HepG2 (cell line): ENCODE measurements around the gene TNRC18. TPM values are rescaled to one million over a fixed set of nuclear protein-coding genes. Genes with fewer than 3 reads are reported as not detected.

Experiments
- CC2D1A ChIP-seq: sonication (generic); formaldehyde crosslinking; IDR thresholded peaks from 2 replicates; pipeline ENCODE4 v1.8.1; 2023; ENCODE audit warnings: mild to moderate bottlenecking, missing genetic modification reagents
- CREB1 ChIP-seq, 2 experiments: fragments of 450-650 bp in 1 of 2; IDR thresholded peaks; 2 replicates each; pipeline ENCODE4 v1.6.1; 2016 to 2017; ENCODE audit warnings: control low read depth in 1 of 2, mild to moderate bottlenecking in 1 of 2, missing compliant biosample characterization in 1 of 2, missing genetic modification characterization in 1 of 2
- EED ChIP-seq: sonication (generic); formaldehyde crosslinking; IDR thresholded peaks from 2 replicates; pipeline ENCODE4 v1.5.0; 2020; ENCODE audit warnings: mild to moderate bottlenecking, missing genetic modification reagents
- GABPB1 ChIP-seq: IDR thresholded peaks from 2 replicates; pipeline ENCODE4 v1.6.1; 2016; ENCODE audit warnings: mild to moderate bottlenecking, missing genetic modification reagents, moderate library complexity, missing compliant biosample characterization
- GZF1 ChIP-seq: sonication (generic); formaldehyde crosslinking; IDR thresholded peaks from 2 replicates; pipeline ENCODE4 v1.5.1; 2020; ENCODE audit warnings: mild to moderate bottlenecking, missing genetic modification reagents
- IRF2 ChIP-seq: IDR thresholded peaks from 2 replicates; pipeline ENCODE4 v1.6.1; 2018; ENCODE audit warnings: missing genetic modification reagents, missing compliant biosample characterization
- KDM5B ChIP-seq: sonication (generic); formaldehyde crosslinking; IDR thresholded peaks from 2 replicates; pipeline ENCODE4 v1.4.0; 2020; ENCODE audit warnings: missing genetic modification reagents, mild to moderate bottlenecking, borderline replicate concordance
- KLF16 ChIP-seq, 2 experiments: sonication (generic) in 1 of 2; formaldehyde crosslinking in 1 of 2; IDR thresholded peaks; 2 replicates each; pipeline versions ENCODE4 v1.6.1 to v1.8.0; 2016 to 2023; ENCODE audit warnings: missing genetic modification reagents in 2 of 2, missing compliant biosample characterization in 1 of 2
- KLF6 ChIP-seq: IDR thresholded peaks from 2 replicates; pipeline ENCODE4 v1.8.0; 2016; ENCODE audit warnings: missing biosample characterization, missing genetic modification reagents
- MTA1 ChIP-seq: sonication (generic); formaldehyde crosslinking; IDR thresholded peaks from 2 replicates; pipeline ENCODE4 v1.4.0; 2020; ENCODE audit warnings: missing genetic modification reagents, mild to moderate bottlenecking, borderline replicate concordance
- MXI1 ChIP-seq: IDR thresholded peaks from 3 replicates; pipeline ENCODE4 v1.6.1; 2012; ENCODE audit warnings: low read depth, low read length, inconsistent platforms, borderline replicate concordance
- PITX1 ChIP-seq: sonication (generic); formaldehyde crosslinking; IDR thresholded peaks from 2 replicates; pipeline ENCODE4 v1.5.1; 2020; ENCODE audit warnings: mild to moderate bottlenecking, missing genetic modification reagents
- POLR2A ChIP-seq, 2 experiments: IDR thresholded peaks; 2 replicates each; pipeline ENCODE4 v1.6.1; 2011; ENCODE audit warnings: low read depth in 2 of 2, low read length in 2 of 2, mild to moderate bottlenecking in 1 of 2, moderate library complexity in 1 of 2; ENCODE audit not compliant: insufficient read depth in 1 of 2
- RBFOX2 ChIP-seq: fragments of 200-400 bp; formaldehyde crosslinking; IDR thresholded peaks from 2 replicates; pipeline ENCODE4 v1.6.1; 2017; ENCODE audit warnings: low read depth, mild to moderate bottlenecking, low read length
- SP4 ChIP-seq: sonication (generic); formaldehyde crosslinking; IDR thresholded peaks from 2 replicates; pipeline ENCODE4 v1.8.1; 2023; ENCODE audit warnings: mild to moderate bottlenecking, missing genetic modification reagents
- ZNF280D ChIP-seq: sonication (generic); formaldehyde crosslinking; IDR thresholded peaks from 2 replicates; pipeline ENCODE4 v1.5.1; 2020; ENCODE audit warnings: mild to moderate bottlenecking, missing genetic modification reagents
- ZNF501 ChIP-seq: sonication (generic); formaldehyde crosslinking; IDR thresholded peaks from 2 replicates; pipeline ENCODE4 v1.5.1; 2020; ENCODE audit warnings: mild to moderate bottlenecking, moderate library complexity, missing genetic modification reagents
- ZNF543 ChIP-seq: sonication (generic); formaldehyde crosslinking; IDR thresholded peaks from 2 replicates; pipeline ENCODE4 v1.4.0; 2020; ENCODE audit warnings: mild to moderate bottlenecking, missing genetic modification reagents
- ZNF644 ChIP-seq: IDR thresholded peaks from 2 replicates; pipeline ENCODE4 v1.6.1; 2016; ENCODE audit warnings: low read depth
- ZNF770 ChIP-seq: sonication (generic); formaldehyde crosslinking; IDR thresholded peaks from 2 replicates; pipeline ENCODE4 v1.5.0; 2020; ENCODE audit warnings: mild to moderate bottlenecking, missing genetic modification reagents
- ZSCAN25 ChIP-seq: sonication (generic); formaldehyde crosslinking; IDR thresholded peaks from 2 replicates; pipeline ENCODE4 v1.8.0; 2022; ENCODE audit warnings: mild to moderate bottlenecking, missing genetic modification reagents
- polyA plus RNA-seq, 8 experiments: library from polyadenylated mRNA; depleted of rRNA in 3 of 8; stranded (reverse) in 7 of 8; unstranded in 1 of 8; fragments of >200 nt; fragmentation: Illumina TruSeq in 4 of 8; extraction: Trizol in 4 of 8; gene quantifications; 2 replicates each; pipeline versions ENCODE4 v1.2.1 to v1.2.3, GENCODE V29; 2011 to 2016; ENCODE audit warnings: low read depth in 4 of 8, missing spikeins in 1 of 8, mixed read lengths in 1 of 8; ENCODE audit not compliant: insufficient read depth in 1 of 8
- total RNA-seq, 5 experiments: library from RNA; depleted of rRNA; stranded (reverse); fragments of >200 nt; fragmentation: Illumina TruSeq; extraction: Trizol; gene quantifications; 2 replicates each; pipeline ENCODE4 v1.2.3, GENCODE V29; 2016; ENCODE audit warnings: low read depth in 1 of 5
- TF ChIP-seq, protein P1 (sequence below): sonication (generic); formaldehyde crosslinking; conservative IDR thresholded peaks from 2 replicates; pipeline ENCODE4 v1.4.0; 2020; ENCODE audit warnings: mild to moderate bottlenecking, missing genetic modification reagents, moderate library complexity

Gene TNRC18
- total and polyA plus RNA-seq, 2 of the 13 experiments (the other 11 are each of a cell fraction or from before 2014, with no cell fraction given), result 11.7 to 17.4 TPM

GRCh38 chr7:5445981-5446594 is 22.5 kb upstream of the TNRC18 start (continued):
- peak; percentile 40; the same call in 1 of the 2 replicates for TF ChIP-seq KDM5B (CRISPR knock-in tag)
- TF ChIP-seq RBFOX2, result no peak
- no peak for TF ChIP-seq ZNF543 (CRISPR knock-in tag)
- TF ChIP-seq SP4 (CRISPR knock-in tag), result no peak
- peak; percentile 33; the same call in 1 of the 2 replicates for TF ChIP-seq ZSCAN25 (CRISPR knock-in tag)
- peak in 1 of 2 experiments; percentile 61; a peak in 2 of 4 replicates for TF ChIP-seq KLF16 (CRISPR knock-in tag; IDR thresholded peaks at IDR 0.05)
- 0 out of 2 replicates have a peak, but pooled peaks have one; percentile 12 for TF ChIP-seq ZNF644 (CRISPR knock-in tag)
- TF ChIP-seq ZNF501 (CRISPR knock-in tag), result peak; percentile 54; the same call in 1 of the 2 replicates
- TF ChIP-seq, protein P1, sequence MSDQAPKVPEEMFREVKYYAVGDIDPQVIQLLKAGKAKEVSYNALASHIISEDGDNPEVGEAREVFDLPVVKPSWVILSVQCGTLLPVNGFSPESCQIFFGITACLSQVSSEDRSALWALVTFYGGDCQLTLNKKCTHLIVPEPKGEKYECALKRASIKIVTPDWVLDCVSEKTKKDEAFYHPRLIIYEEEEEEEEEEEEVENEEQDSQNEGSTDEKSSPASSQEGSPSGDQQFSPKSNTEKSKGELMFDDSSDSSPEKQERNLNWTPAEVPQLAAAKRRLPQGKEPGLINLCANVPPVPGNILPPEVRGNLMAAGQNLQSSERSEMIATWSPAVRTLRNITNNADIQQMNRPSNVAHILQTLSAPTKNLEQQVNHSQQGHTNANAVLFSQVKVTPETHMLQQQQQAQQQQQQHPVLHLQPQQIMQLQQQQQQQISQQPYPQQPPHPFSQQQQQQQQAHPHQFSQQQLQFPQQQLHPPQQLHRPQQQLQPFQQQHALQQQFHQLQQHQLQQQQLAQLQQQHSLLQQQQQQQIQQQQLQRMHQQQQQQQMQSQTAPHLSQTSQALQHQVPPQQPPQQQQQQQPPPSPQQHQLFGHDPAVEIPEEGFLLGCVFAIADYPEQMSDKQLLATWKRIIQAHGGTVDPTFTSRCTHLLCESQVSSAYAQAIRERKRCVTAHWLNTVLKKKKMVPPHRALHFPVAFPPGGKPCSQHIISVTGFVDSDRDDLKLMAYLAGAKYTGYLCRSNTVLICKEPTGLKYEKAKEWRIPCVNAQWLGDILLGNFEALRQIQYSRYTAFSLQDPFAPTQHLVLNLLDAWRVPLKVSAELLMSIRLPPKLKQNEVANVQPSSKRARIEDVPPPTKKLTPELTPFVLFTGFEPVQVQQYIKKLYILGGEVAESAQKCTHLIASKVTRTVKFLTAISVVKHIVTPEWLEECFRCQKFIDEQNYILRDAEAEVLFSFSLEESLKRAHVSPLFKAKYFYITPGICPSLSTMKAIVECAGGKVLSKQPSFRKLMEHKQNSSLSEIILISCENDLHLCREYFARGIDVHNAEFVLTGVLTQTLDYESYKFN (CRISPR knock-in tag), result peak; percentile 60
- no peak for TF ChIP-seq GZF1
- TF ChIP-seq MXI1, result peak; percentile 14; the same call in 1 of the 3 replicates
- no peak for TF ChIP-seq CC2D1A (CRISPR knock-in tag)
- peak; percentile 34 for TF ChIP-seq IRF2 (CRISPR knock-in tag)
- TF ChIP-seq PITX1, result no peak
- TF ChIP-seq POLR2A (IDR thresholded peaks at IDR 0.05; ENCODE audit: insufficient read depth in 1 of 2, low read depth in 2 of 2, low read length in 2 of 2), result peak; percentile 34 to 45; a peak in 2 of 4 replicates
- peak; percentile 65; the same call in 1 of the 2 replicates for TF ChIP-seq ZNF280D (CRISPR knock-in tag)
- TF ChIP-seq EED (CRISPR knock-in tag), result no peak
- peak; percentile 67; the same call in 1 of the 2 replicates for TF ChIP-seq MTA1
- peak; percentile 90 for TF ChIP-seq ZNF770 (CRISPR knock-in tag)
- no peak for TF ChIP-seq CREB1 (IDR thresholded peaks at IDR 0.05)
- TF ChIP-seq CREB1 (CRISPR knock-in tag; IDR thresholded peaks at IDR 0.05), result no peak
- TF ChIP-seq GABPB1 (CRISPR knock-in tag), result 0 out of 2 replicates have a peak, but pooled peaks have one; percentile 41
- peak; percentile 35; the same call in 1 of the 2 replicates for TF ChIP-seq KLF6 (CRISPR knock-in tag)
